ENCODE data around the gene ARHGAP28.

Gene ARHGAP28

GRCh38 chr18:6733758-6734157, 4.2 kb downstream of the ARHGAP28 start:
- DNase-seq (ENCODE audit: low read depth in 2 of 2) = no peak

GRCh38 chr18:6734726-6735430, 5.4 kb downstream of the ARHGAP28 start:
- DNase-seq (ENCODE audit: low read depth in 2 of 2) = no peak

GRCh38 chr18:6737833-6738232, 8.3 kb downstream of the ARHGAP28 start:
- no peak for DNase-seq (ENCODE audit: low read depth in 2 of 2)

GRCh38 chr18:6738622-6739021, 9.1 kb downstream of the ARHGAP28 start:
- no peak for DNase-seq (ENCODE audit: low read depth in 2 of 2)

GRCh38 chr18:6741232-6741663, 11.7 kb downstream of the ARHGAP28 start:
- no peak for DNase-seq (ENCODE audit: low read depth in 2 of 2)

- DNase-seq (ENCODE audit: low read depth in 2 of 2) = no peak
Observed at GRCh38 chr18:6741786-6742185, 12.3 kb downstream of the ARHGAP28 start.

GRCh38 chr18:6743999-6744398, 14.5 kb downstream of the ARHGAP28 start:
- no peak for DNase-seq (ENCODE audit: low read depth in 2 of 2)

GRCh38 chr18:6744816-6745455, 15.4 kb downstream of the ARHGAP28 start:
- no peak for DNase-seq (ENCODE audit: low read depth in 2 of 2)

- DNase-seq (ENCODE audit: low read depth in 2 of 2) = no peak
Observed at GRCh38 chr18:6745504-6746031, 16.1 kb downstream of the ARHGAP28 start.

- DNase-seq (ENCODE audit: low read depth in 2 of 2) = no peak
Observed at GRCh38 chr18:6746386-6746960, 17.0 kb downstream of the ARHGAP28 start.

GRCh38 chr18:6747646-6748045, 18.1 kb downstream of the ARHGAP28 start:
- DNase-seq (ENCODE audit: low read depth in 2 of 2) = no peak

- no peak for DNase-seq (ENCODE audit: low read depth in 2 of 2)
Observed at GRCh38 chr18:6748241-6748640, 18.7 kb downstream of the ARHGAP28 start.

GRCh38 chr18:6750411-6750810, 20.9 kb downstream of the ARHGAP28 start:
- DNase-seq (ENCODE audit: low read depth in 2 of 2) = no peak

GRCh38 chr18:6751222-6751621, 21.7 kb downstream of the ARHGAP28 start:
- no peak for DNase-seq (ENCODE audit: low read depth in 2 of 2)

- no peak for DNase-seq (ENCODE audit: low read depth in 2 of 2)
Observed at GRCh38 chr18:6752202-6752860, 22.8 kb downstream of the ARHGAP28 start.

- DNase-seq (ENCODE audit: low read depth in 2 of 2) = no peak
Observed at GRCh38 chr18:6755107-6755506, 25.6 kb downstream of the ARHGAP28 start.

GRCh38 chr18:6757931-6758330, 28.4 kb downstream of the ARHGAP28 start:
- DNase-seq (ENCODE audit: low read depth in 2 of 2) = no peak

GRCh38 chr18:6759579-6759978, 30.1 kb downstream of the ARHGAP28 start:
- no peak for DNase-seq (ENCODE audit: low read depth in 2 of 2)

GRCh38 chr18:6763524-6763923, 34.0 kb downstream of the ARHGAP28 start:
- DNase-seq (ENCODE audit: low read depth in 2 of 2) = no peak

GRCh38 chr18:6764382-6764781, 34.9 kb downstream of the ARHGAP28 start:
- no peak for DNase-seq (ENCODE audit: low read depth in 2 of 2)

- DNase-seq (ENCODE audit: low read depth in 2 of 2) = no peak
Observed at GRCh38 chr18:6773777-6774176, 44.3 kb downstream of the ARHGAP28 start.

GRCh38 chr18:6775237-6775636, 45.7 kb downstream of the ARHGAP28 start:
- no peak for DNase-seq (ENCODE audit: low read depth in 2 of 2)
